Right lobe of liver (tissue), 6 donors: ENCODE results near the gene CYP4F12. TPM values are rescaled to one million over a fixed set of nuclear protein-coding genes. Genes with fewer than 3 reads are reported as not detected.

ENCODE experiments used
- ATAC-seq, 4 donors: fragments of 200-7000 bp; cut with Tn5 transposase; one replicate each; pipeline ENCODE4 v1.9.1; 2020; ENCODE audit warnings: mild to moderate bottlenecking in 4 of 4, moderate library complexity in 4 of 4
- DNase-seq, 3 donors: peaks; one replicate each; pipeline ENCODE4 v3.0.0-alpha.2; 2020
- H3K27ac ChIP-seq, 3 donors: fragments of 200-600 bp; one replicate each; pipeline ENCODE4 v1.8.0; 2022
- H3K27me3 ChIP-seq, 2 donors: fragments of 200-600 bp; one replicate each; pipeline ENCODE4 v1.8.0; 2022
- H3K36me3 ChIP-seq, 4 donors: fragments of 200-600 bp; sonication (generic) in 1 of 4; one replicate each; pipeline versions ENCODE4 v1.5.1 to v1.8.0; 2017 to 2022; ENCODE audit warnings: control low read depth in 1 of 4
- H3K4me1 ChIP-seq, 4 donors: fragments of 200-600 bp; sonication (generic) in 1 of 4; one replicate each; pipeline versions ENCODE4 v1.5.1 to v1.8.0; 2017 to 2022; ENCODE audit warnings: control low read depth in 1 of 4
- H3K4me3 ChIP-seq, 3 donors: fragments of 200-600 bp; one replicate each; pipeline ENCODE4 v1.8.0; 2022
- H3K9me3 ChIP-seq, 4 donors: fragments of 200-600 bp; sonication (generic) in 1 of 4; one replicate each; pipeline versions ENCODE4 v1.5.1 to v1.8.0; 2017 to 2022; ENCODE audit warnings: control low read depth in 1 of 4
- POLR2A ChIP-seq: fragments of 450-650 bp; IDR thresholded peaks from one replicate; pipeline ENCODE4 v1.6.1; 2017; ENCODE audit warnings: antibody characterized with exemption, mild to moderate bottlenecking
- WGBS: methylation state at CpG from one replicate; pipeline ENCODE4 v1.1.6; 2018; ENCODE audit warnings: low coverage, low lambda C conversion rate; ENCODE audit not compliant: insufficient coverage; ENCODE audit errors: missing lambda C conversion rate; 5-methylcytosine and 5-hydroxymethylcytosine counted together
- intact Hi-C, 2 donors: fragments of 100-400 bp; cut with DNase I; formaldehyde crosslinking; loops; one replicate each; pipeline versions ENCODE4 v1.11.2 to v1.14.1; 2022
- total RNA-seq, 6 experiments: library from RNA; depleted of rRNA in 2 of 6; stranded (reverse); fragments of >200 nt in 2 of 6; fragmentation: NEBNext Ultra II Directional in 3 of 6; extraction: Animal tissue kit (Norgen Biotek cat#: 25700) in 3 of 6; gene quantifications; one replicate each; pipeline versions ENCODE4 v1.1.0 to v1.2.4, GENCODE V29; 2016 to 2023
- TF ChIP-seq, protein P1 (sequence below), 4 donors: fragments of 200-600 bp in 3 of 4; fragments of 450-650 bp in 1 of 4; IDR thresholded peaks; one replicate each; pipeline versions ENCODE4 v1.5.1 to v1.8.0; 2016 to 2022; ENCODE audit warnings: antibody characterized with exemption in 4 of 4, mild to moderate bottlenecking in 2 of 4
- donor health status: DM: no; HTN: yes; CAD: no.
- donor health status: DM: no; HTN: no; CAD: no.
- donor health status: DM: no; HTN: no; CAD: no.
- donor health status: DM: no; HTN: yes; CAD: no.
- donor health status: DM: no; HTN: yes; CAD: no.

Gene CYP4F12
- total RNA-seq, 6 experiments from 2014 or later: 21.9 to 95.5 (median 45.3) TPM

- TF ChIP-seq, protein P1, sequence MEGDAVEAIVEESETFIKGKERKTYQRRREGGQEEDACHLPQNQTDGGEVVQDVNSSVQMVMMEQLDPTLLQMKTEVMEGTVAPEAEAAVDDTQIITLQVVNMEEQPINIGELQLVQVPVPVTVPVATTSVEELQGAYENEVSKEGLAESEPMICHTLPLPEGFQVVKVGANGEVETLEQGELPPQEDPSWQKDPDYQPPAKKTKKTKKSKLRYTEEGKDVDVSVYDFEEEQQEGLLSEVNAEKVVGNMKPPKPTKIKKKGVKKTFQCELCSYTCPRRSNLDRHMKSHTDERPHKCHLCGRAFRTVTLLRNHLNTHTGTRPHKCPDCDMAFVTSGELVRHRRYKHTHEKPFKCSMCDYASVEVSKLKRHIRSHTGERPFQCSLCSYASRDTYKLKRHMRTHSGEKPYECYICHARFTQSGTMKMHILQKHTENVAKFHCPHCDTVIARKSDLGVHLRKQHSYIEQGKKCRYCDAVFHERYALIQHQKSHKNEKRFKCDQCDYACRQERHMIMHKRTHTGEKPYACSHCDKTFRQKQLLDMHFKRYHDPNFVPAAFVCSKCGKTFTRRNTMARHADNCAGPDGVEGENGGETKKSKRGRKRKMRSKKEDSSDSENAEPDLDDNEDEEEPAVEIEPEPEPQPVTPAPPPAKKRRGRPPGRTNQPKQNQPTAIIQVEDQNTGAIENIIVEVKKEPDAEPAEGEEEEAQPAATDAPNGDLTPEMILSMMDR (IDR thresholded peaks at IDR 0.05): no peak
- TF ChIP-seq POLR2A: no peak
- intact Hi-C loops: no loop called here
- DNase-seq: no peak
- no peak overlapping the region for H3K27ac ChIP-seq
- H3K27me3 ChIP-seq: no peaks in the 10 kb centered on the region
- H3K9me3 ChIP-seq: no peaks in the 10 kb centered on the region
- peaks cover 3 to 96% (median 20%) of the 10 kb centered on the region in 4 donors for H3K36me3 ChIP-seq
- no peak overlapping the region for H3K4me3 ChIP-seq
- peaks cover 0 to 19% (median 0%) of the 10 kb centered on the region in 4 donors for H3K4me1 ChIP-seq
- no peak for ATAC-seq
Observed at GRCh38 chr19:15656467-15656866, 16.4 kb upstream of the CYP4F12 start.

DNA sequence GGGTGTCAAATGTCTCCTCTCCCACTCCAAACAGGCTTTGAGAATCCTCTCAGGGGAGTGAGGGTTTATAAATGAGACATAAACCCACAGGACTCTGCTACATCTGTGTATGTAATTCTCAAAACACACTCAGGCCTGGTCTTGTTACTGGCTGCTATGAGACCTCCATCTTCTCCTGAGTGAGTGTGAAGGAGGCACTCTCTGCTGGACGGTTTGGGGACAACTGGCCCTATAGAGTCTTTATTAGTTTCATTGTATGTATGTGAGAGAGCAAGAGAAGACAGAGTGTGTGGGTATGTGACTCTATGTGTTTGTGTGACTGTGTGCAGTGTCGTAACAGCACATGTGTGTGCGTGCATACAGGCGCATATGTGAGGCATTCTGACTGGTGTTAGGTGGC is 9.6 kb upstream of the CYP4F12 start:
- no peaks in the 10 kb centered on the region for H3K4me1 ChIP-seq
- no peak overlapping the region for H3K4me3 ChIP-seq
- intact Hi-C loops: no loop called here
- 83% methylated on average over 4 of the region's 4 CpGs for WGBS
- H3K9me3 ChIP-seq: no peaks in the 10 kb centered on the region
- no peak for TF ChIP-seq POLR2A
- TF ChIP-seq, protein P1 (IDR thresholded peaks at IDR 0.05): no peak
- H3K36me3 ChIP-seq: peaks cover 3 to 50% (median 9%) of the 10 kb centered on the region in 4 donors
- H3K27ac ChIP-seq: no peak overlapping the region
- ATAC-seq (peak in 1 of 4 donors; percentile 4), DNase-seq (no peak)
- H3K27me3 ChIP-seq: no peaks in the 10 kb centered on the region

GRCh38 chr19:15666186-15666585 is 6.7 kb upstream of the CYP4F12 start:
- TF ChIP-seq, protein P1 (IDR thresholded peaks at IDR 0.05): no peak
- TF ChIP-seq POLR2A: no peak
- ATAC-seq: peak in 1 of 4 donors; percentile 4
- no peak for DNase-seq
- Histone ChIP-seq H3K36me3 (peaks cover 0 to 20% (median 0%) of the 10 kb centered on the region in 4 donors), H3K27ac (no peak overlapping the region), H3K9me3 (no peaks in the 10 kb centered on the region), H3K4me1 (no peaks in the 10 kb centered on the region), H3K4me3 (no peak overlapping the region), H3K27me3 (no peaks in the 10 kb centered on the region)
- 0% methylated on average over 1 of the region's 1 CpG for WGBS
- intact Hi-C loops: no loop called here

DNA sequence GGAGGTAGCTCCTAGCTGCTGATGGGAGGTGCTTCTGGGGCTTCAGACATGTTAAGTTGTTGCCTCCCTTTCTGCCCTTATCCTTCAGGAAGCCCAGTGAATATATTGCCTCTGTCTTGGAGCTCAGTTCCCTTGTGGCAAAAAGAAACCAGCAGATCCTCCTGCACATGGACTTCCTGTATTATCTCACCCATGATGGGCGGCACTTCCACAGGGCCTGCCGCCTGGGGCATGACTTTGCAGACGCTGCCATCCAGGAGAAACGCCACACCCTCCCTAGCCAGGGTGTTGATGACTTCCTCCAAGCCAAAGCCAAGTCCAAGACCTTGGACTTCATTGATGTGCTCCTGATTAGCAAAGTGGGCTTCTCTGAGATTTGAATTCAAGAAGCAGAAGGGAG is 6.0 kb upstream of the CYP4F12 start:
- ATAC-seq: peak in 2 of 4 donors; percentile 7 to 9
- intact Hi-C loops: no loop called here
- Histone ChIP-seq H3K4me3 (no peak overlapping the region), H3K9me3 (no peaks in the 10 kb centered on the region), H3K27me3 (no peaks in the 10 kb centered on the region), H3K27ac (no peak overlapping the region), H3K4me1 (no peaks in the 10 kb centered on the region), H3K36me3 (peaks cover 0 to 13% (median 0%) of the 10 kb centered on the region in 4 donors)
- WGBS: 40% methylated on average over 2 of the region's 4 CpGs
- TF ChIP-seq POLR2A: no peak
- TF ChIP-seq, protein P1 (IDR thresholded peaks at IDR 0.05): no peak
- no peak for DNase-seq

DNA sequence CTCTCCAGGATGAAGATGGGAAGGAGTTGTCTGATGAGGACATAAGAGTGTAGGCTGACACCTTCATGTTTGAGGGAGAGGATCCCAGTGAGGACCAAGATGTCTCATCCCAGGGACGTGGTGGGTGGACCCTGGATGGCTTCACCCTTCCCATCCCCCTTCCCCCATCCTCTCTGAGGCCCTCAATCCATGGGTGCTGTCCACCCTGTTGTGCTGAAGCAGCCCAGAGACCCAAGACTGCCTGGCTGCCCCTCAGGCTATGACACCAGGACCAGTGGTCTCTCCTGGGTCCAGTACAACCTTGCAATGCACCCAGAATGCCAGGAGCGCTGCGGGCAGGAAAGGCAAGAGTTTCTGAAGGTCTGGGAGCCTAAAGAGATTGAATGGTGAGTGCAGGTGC is 3.4 kb upstream of the CYP4F12 start:
- 80% methylated on average over 1 of the region's 3 CpGs for WGBS
- ATAC-seq (no peak), DNase-seq (no peak)
- no peak overlapping the region for H3K4me3 ChIP-seq
- no peaks in the 10 kb centered on the region for H3K27me3 ChIP-seq
- H3K27ac ChIP-seq: no peak overlapping the region
- no peaks in the 10 kb centered on the region for H3K36me3 ChIP-seq
- no peak for TF ChIP-seq POLR2A
- TF ChIP-seq, protein P1 (IDR thresholded peaks at IDR 0.05): no peak
- peaks cover 0 to 8% (median 0%) of the 10 kb centered on the region in 4 donors for H3K4me1 ChIP-seq
- intact Hi-C loops: no loop called here
- H3K9me3 ChIP-seq: no peaks in the 10 kb centered on the region
